GM21786 (cell line): ENCODE data around the gene SCRT2.

Source experiments
- ATAC-seq: cut with Tn5 transposase; IDR thresholded peaks from one replicate; pipeline ENCODE4 v1.9.1; 2021; ENCODE audit not compliant: unreplicated experiment

SCRT2 gene

DNA sequence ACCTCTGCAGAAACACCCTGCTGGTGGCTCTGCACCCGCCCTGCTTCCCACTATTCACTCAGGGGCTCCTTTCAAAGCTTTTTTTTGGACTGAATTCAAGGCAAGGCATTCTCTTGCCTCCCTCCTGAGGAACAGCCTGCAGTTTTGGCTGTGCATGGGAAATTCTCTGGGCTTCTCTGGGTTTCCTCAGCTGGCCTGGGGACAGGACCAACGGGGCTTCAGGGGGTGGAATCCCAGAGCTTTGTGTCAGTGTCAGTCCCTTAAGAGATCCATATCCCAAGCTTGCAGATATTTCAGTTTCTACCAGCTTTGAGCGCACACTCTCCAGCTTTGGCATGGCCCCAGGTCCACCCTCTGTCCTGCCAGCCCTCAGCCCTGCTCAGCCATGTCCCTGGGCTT lies 2.0 kb downstream of the SCRT2 start:
- ATAC-seq: no peak

DNA sequence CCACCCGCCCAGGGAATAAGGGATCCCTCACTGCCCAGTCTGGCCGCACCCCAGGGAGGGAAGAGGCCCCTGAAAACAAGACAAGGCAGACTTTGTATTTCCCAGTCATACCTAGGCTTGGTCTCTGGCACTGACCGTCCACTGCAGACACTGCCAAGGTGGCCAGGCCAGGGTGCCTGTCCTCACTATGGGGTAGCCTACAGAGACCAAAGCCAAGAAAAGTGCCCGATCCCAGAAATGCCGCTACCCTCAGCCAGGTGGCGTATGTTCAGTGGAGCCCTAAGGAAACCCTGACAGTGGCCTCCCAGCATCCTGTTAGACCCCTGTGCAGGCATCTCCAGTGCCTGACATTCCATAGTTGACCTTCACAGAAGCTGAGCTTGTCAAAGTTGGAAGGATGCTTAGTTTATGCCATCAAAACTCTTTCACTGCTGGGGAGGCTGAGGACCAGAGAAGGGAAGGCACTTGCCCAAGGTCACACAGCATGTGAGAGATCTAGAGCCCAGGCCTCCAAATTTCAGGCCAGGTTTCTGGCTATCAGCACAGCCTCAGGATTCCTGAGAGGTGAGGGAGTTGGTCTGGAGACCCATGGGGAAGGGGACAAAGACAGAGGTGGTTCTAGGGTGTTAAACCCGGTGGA lies 2.5 kb downstream of the SCRT2 start:
- ATAC-seq: no peak

DNA sequence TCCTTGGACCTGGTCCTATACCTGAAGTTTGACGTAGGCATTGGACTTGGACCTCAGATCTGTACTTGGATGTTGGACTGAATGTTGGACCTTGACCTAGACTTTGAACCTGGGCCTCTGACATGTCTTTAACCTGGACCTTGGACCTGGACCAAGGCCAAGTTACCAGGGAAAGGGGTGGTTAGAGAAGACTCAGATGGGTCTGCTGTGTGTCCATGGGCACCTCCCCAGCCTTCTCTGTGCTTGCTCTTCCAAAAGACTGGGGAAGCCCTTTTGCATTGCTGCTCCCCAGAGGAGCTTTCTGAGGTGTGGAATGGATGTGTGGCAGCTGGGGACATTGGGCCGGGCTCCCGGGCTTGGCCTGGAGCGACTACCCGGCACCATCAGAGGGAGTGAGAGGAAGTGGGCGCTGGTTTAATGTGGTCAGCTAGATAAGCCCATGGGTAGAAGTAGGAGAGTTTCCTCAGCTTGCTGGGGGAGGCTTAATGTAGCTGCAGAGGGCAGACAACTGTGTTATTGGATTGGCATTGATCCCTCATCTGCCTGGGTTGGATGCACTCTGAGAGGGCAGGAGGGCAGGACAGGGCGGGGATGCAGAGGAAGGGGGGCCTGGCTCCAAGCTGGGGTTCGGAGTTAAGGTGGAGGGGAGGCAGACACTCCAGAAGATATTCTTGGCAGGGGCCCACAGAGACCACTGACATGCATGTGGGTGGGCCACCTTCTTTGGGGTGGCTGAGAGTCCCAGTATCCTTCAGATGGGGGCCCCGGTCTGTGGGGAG lies 4.2 kb downstream of the SCRT2 start:
- ATAC-seq: no peak

DNA sequence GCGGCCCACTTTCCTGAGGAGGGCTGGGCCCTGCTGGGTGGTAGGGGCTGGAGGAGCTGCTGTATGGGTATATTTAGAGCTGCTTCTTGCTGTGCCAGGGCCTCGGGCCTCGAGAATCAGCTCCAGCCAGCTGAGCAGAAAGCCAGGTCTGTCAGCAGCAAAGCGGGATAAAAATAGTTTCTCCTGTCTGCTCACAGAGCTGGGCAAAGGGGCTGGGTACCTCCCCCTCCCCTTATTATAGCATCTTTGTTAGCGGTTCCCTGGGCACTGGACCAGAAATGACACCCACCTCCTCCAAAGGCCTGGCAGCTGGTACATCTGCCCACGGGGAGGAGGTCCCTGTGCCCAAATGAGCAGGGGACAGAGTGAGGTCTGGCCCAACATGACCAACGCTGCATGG lies 6.0 kb downstream of the SCRT2 start:
- ATAC-seq: no peak

DNA sequence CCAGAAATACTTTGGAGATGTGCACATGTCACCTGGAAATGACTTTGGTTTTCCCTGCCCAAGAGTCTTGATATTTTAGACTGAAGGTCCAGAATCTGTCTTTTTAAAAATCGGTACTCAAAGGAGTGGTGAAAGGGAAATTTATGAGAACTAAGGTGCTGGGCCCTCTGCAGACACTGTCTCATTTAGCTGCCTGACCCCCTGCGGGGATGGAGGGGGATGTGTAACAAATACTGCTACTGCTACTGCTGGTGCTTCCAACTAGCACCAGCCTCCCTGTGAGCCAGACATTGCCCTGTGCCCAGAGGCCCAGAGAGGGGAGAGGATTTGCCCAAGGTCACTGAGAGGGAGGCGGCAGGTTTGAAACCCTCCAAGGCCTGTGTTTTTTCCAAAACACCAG lies 7.0 kb downstream of the SCRT2 start:
- ATAC-seq: no peak

DNA sequence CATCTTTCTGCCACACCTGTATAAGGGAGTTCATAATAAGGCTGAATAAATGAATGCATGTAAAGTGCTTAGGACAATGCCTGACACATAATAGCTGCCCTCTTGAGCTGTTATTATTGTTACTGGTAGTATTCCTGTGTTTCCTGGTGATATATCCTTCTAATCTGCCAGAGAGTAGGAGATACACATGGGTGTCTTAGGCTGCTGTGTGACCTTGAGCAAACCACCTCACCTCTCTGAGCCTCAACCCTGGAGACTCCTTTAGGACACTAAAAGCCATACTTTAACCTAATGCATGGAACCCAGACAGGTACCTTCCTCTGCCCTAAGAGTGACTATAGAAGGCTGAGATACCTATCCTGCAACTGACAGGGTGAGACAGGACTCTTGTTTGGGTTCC lies 7.6 kb downstream of the SCRT2 start:
- no peak for ATAC-seq

DNA sequence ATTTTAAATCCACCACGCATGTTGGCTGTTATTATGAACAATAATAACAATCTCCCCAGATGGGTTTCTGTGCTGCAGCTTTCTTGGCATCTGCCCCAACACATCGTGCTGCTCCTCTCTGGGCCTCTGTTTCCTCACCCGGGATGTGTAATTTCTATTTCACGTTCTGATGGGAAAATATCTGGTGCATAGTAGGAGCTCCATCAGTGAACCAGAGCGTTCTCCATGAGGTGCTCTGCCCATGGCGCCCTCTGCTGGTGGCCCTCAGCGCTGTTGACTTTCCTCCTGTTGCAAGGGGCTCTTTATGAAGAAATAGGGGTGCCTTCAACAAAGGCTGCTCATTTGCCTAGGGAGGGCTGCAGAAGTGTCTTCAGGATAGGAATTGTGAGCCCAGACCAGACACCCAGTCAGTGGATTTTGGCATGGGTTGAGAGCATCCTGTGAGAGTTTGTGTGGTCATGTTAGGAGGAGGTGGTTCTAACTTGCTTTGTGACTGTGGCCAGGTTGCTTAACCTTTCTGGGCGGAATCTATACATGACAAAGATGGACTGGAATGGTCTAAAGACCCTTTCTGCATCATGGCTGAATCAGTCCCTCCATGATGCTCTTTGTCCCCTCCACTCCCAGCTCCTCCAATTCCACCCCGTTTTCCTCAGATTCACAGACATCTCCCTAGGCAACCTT lies 8.1 kb downstream of the SCRT2 start:
- ATAC-seq: no peak

DNA sequence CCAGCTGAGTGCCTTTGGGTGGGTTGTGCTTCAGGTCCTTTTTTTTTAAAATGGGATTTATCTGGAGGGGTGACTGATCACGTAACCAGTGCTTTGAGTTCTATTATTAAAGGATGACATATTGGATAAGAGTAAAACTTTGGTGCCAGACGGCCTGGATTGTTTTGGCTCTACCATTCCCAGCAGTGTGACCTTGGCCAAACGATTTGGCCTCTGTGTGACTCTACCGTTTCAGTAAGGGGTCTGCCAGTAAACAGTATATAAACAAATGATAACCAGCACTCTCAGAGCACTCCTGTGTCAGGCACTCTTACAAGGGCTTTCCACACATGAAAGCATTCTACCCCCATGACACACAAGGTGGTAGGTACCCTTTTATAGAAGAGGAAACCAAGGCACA lies 8.7 kb downstream of the SCRT2 start:
- no peak for ATAC-seq

DNA sequence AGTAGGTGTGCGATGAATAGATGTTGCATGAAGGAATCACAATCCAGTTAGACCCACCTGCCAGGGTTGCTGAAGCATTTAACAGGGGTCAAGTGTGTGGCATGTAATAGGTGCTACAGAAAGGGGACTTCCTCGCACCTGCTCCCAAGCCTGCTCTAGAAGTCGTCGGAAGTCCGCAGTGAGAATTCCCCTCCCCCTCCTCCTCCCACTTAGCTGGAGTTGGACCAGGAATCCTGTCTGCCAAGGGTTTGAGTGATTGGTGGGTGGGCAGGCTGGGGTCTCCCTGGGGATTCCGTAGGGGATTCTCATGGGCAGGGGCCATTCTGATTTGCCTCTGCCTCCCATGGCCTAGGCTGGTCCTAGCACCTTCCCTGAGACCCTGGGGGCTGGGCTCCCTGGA lies 10.3 kb downstream of the SCRT2 start:
- ATAC-seq: no peak

DNA sequence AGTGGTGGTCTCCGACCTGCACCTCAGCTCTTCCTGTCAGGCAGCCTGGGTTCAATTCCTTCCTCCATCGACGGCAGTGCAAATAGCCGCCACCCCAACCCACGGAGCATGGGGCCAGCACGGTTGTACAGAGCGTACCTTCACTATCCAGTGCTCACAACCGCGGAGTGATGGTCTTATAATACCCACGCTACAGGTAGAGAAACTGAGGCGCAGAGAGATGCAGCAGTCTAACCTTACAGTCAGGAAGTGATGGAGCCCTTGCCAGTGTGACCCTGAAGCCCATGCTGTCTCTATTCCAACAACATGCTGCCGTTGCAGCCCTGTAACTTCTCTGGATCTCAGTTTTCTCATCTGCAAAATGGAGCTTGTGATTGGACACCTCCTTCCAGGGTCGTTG lies 11.0 kb downstream of the SCRT2 start:
- ATAC-seq: no peak

DNA sequence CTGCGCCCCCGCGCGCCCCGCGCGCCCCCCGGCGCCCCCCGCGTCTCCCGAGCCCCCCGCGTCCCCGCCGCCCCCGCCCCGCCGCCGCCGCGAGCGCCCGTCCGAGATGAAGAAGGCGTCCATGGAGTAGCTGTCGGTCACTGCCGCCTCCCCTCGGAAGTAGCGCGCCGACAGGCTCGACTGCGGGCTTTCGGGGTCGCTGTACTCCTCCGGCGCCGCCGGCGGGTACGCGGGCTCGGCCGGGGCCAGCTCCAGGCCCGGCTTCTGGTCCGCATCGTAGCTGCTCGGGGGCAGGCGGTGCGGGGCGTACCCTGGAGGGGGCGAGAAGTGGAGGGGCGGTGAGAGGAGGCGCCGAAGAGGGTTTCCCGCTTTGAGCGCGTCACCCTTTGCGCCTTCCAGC lies 11.5 kb downstream of the SCRT2 start:
- no peak for ATAC-seq

DNA sequence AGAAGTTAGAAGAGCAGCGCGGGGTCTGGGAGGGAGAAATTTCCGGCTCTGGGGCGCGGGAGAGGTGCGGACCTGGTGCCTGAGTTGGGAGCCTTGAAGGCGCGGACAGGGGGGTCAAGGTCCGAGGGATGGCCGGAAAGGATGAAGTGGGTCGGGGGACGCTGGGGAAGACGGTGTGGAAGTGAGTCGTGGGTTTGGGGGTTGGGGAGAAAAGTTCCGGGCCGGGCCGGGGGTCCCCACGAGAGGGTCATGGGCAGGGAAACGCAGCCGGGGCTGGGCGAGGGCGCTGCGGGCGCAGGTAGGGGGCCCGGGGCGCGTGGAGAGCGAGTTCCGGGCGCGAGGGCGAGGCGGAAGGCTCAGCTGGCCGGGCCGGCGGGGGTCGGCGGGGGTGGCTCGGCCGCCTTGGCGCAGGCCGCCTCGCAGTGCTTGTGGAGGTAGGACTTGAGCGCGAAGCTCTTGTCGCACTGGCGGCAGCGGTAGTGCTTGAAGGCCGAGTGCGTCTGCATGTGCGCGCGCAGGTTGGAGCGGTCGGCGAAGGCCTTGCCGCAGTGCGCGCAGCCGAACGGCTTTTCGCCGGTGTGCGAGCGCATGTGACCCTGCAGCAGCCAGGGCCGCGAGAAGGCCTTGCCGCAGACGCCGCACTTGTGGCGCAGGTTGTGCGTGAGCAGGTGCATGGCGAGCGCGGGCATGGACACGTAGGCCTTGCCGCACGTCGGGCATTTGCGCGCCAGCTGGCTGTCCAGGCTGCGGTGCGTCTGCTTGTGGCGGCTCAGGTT lies 12.1 kb downstream of the SCRT2 start:
- ATAC-seq: no peak

DNA sequence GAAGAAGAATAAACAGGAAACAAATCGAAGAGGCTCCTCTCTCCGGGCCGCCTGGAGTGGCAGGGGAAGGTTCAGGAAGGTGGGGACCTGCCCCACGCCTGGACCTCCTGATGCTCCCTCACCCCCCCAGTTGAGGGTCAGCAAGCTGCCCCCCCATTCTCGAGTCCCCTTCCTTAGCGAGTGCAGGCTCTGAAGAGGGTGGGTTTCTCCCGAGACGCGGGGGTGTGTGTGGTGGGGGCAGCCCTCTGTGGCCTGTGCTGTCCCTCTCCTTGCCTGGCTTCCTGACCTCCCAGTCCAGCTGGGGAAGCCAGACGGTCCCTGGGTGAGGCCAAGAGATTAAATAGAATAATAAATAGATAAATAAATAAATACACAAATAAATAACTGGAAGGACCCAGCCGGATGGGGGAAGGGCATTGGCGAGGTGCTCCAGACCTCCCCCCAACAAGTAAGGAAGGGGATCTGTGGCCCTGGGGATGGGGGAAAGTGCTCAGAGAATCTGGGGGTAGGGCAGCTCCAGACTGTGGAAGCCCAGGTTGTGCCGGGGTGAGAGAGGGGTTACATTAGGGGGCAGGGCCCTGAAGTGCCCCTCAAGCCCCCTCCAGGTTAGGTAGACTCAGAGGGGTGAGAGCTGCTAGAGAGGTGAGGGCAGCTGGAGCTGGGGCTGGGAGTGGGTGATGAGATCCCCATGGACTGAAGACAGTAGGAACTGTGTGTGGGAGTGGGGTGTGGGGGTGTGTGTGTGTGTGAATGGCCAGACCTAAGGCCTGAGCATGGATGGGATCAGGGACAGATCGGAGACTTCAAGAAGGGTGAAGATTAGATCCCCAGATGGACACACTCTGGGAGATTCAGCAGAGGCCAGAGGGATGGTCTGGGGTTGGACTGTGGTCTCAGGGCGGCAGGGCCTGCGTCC lies 13.1 kb downstream of the SCRT2 start:
- no peak for ATAC-seq

DNA sequence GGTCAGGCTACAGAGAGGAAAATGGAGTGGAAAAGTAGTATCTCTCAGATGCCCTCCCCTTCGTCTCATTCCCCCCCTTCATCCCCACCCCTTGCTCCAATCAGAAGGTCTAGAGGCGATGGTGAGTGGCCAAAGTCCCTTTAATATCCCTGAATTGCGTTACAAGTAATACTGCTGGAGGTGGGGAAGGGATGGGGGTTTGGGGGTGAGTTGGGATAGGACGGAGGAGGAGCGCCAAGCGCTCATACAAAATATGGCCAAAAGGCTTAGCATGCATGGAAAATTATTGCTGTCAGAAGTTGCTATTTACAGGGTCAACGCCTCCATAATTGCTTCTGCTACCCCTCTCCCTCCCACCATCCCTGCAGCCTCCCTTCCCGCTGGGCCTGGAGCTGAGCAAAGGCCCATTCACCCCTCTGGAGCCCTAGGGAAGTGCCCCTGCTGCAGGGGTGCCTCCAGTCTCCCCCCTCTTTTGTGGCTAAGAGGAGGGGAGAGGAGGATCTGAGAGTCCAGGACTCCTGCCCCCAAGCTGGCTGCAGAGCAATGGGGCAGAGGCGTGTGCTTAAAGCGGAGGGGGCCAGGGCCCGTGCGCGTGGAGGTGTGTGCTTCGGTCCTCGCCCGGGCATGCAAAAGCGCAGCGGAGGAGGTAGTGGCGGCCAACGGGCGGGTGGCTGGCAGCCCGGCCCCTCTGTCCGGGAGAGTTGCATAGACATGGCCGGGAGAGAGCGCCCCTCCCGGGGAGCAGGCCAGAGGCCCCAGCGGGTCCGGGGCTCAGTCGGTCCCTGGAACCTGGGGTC lies 13.9 kb downstream of the SCRT2 start:
- no peak for ATAC-seq

DNA sequence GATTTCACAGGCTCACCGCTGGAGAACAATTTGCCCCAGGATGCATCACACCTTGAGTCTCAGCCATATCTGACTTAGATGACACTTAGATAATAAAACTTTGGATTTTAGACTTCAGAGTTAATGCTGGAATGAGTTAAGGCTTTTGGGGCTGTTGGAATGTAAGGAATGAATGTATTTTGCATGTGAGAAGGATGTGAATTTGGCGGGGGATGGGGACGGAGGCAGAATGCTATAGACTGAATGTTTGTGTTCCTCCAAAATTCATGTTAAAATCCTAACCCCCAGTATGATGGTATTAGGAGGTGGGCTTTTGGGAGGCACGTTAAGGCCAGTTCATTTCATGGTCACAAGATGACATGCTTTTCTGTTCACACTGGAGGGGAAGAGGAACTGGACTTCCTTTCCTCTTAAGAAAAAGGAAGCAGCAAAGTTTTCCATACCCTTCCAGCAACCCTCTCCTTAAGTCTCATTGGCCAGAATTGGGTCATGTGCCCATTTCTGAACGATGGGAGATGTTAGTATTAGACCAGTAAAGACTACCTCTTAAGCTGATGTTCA lies 16.8 kb downstream of the SCRT2 start:
- no peak for ATAC-seq

DNA sequence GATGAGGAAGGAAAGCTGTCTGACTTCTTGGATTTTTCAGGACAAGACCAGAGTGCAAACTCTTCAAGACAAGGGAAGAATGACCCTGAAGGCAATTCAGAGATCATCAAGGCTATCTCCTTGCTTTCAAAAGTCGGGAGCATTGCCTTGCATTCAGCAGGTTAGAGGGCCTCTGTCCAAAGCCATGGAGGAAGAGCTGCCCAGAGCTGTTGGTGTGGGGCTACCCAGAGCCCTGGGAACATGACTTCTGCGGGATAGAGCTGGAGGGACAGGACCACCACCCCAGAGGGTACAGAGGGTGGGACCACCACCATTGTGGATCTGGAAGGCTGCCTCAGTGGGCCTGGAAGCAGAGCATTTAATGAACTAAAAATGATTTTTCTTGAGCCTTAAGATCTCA lies 17.4 kb downstream of the SCRT2 start:
- no peak for ATAC-seq

DNA sequence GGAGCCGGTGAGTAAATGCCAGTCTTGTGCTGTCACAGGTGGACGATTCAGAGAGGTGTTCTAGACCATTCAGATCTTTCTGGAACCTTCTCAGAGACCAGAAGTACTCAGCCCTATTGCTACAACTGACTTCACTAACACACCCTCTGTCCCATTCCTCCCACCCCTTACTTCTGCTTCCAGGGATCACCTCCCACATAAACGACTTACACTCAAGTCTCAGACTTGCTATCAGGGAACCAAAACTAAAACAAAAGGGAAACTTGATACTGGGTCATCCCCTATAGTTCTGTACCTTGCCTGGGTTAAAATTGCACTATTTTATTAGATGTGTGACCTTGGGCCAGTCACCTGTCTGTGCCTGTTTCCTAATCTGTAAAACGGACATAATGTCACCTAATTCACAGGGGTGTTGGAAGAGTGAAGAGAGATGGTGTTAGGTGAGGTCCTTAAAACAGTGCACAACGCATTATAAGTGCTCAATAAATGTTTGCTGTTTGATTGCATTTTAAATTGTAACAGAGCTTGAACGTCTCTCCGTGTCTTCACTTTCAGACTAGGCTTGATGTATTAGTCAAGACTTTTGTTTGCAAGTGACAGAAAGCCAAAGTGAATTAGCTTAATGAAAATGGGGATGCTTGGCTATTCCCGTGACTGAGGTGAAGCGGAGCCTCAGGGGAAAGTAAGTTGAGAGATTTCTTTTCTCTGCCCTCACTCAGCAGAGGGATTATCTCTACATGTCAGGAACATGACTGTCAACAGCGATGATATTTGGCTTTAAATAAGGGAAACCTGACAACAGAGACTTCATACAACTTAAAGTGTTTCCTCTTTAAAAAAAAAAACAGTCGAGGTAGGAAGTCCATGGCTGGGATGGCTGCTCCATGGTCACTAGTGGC lies 19.6 kb downstream of the SCRT2 start:
- ATAC-seq: no peak

DNA sequence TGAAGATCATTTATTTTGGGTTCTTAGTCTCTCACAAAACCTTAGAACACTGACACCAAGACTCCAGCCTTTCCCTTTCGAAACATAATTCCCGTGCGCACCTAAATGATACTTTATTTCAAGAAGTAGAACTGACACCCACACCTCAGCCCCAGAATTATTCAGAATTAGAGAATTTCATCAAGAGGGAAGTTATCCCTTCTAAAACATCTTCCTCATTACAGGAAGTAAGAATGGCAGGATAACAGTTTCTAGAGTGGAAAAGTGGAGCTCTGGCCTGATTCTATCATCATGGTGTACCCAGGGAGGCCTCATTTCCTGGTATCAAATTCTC lies 21.2 kb downstream of the SCRT2 start:
- no peak for ATAC-seq
